A549 (cell line): Measurements from ENCODE around the gene VPS13D. TPM values are rescaled to one million over a fixed set of nuclear protein-coding genes. Genes with fewer than 3 reads are reported as not detected.

Experiments
- ATAC-seq, 2 experiments: fragments of 200-7000 bp in 1 of 2; fragments of >200 bp in 1 of 2; cut with Nextera tagmentation in 1 of 2; cut with Tn5 transposase in 1 of 2; 3 replicates each; pipeline versions ENCODE4 v1.8.0 to v1.9.1; 2018 to 2020; ENCODE audit warnings: mild to moderate bottlenecking in 1 of 2, moderate library complexity in 1 of 2
- CTCF ChIA-PET: fragments of 300-600 bp; sonication (Branson Sonifier 250); formaldehyde crosslinking; extraction: SDS; loops from one replicate; lab custom pipeline; 2021; ENCODE audit warnings: antibody characterized with exemption, inconsistent platforms; lab: Yijun Ruan, JAX
- POLR2A ChIA-PET: fragments of 350-600 bp; formaldehyde crosslinking; extraction: SDS; loops from one replicate; lab custom pipeline; 2021; ENCODE audit warnings: antibody characterized with exemption, inconsistent platforms; lab: Yijun Ruan, JAX
- DNase-seq, 2 experiments: peaks; one replicate each; pipeline versions ENCODE4 v3.0.0 to v3.0.0-alpha.2; 2011 to 2016; ENCODE audit warnings: low read depth in 1 of 2, low spot score in 1 of 2
- FAIRE-seq: peaks from 2 replicates; lab custom pipeline; 2011; peaks lifted over from hg19 to GRCh38; lab: Jason Lieb, UNC
- H3K27ac ChIP-seq, 2 experiments: fragments of >200 bp; sonication (Bioruptor Twin); formaldehyde crosslinking; 3 replicates each; pipeline ENCODE4 v1.5.1; 2016 to 2017
- H3K4me1 ChIP-seq: fragments of >200 bp; sonication (Bioruptor Twin); formaldehyde crosslinking; 3 replicates; pipeline ENCODE4 v1.6.1; 2016
- H3K4me2 ChIP-seq: fragments of >200 bp; sonication (Bioruptor Twin); formaldehyde crosslinking; 3 replicates; pipeline ENCODE4 v1.6.1; 2016
- H3K4me3 ChIP-seq: fragments of >200 bp; sonication (Bioruptor Twin); formaldehyde crosslinking; 3 replicates; pipeline ENCODE4 v1.5.1; 2016
- H3K9me3 ChIP-seq: fragments of >200 bp; sonication (Bioruptor Twin); formaldehyde crosslinking; 3 replicates; pipeline ENCODE4 v1.6.1; 2016
- CBX8 ChIP-seq: fragments of 200-600 bp; sonication (generic); IDR thresholded peaks from 2 replicates; pipeline ENCODE4 v1.6.1; 2016
- CEBPB ChIP-seq, 2 experiments: fragments of >200 bp in 1 of 2; sonication (Bioruptor Twin) in 1 of 2; formaldehyde crosslinking in 1 of 2; IDR thresholded peaks; 2 replicates each; pipeline ENCODE4 v1.6.1; 2012 to 2016
- EHMT2 ChIP-seq: fragments of 200-600 bp; sonication (generic); IDR thresholded peaks from 2 replicates; pipeline ENCODE4 v1.6.1; 2016; ENCODE audit warnings: antibody characterized with exemption, low read depth, mild to moderate bottlenecking, moderate library complexity
- FOSL2 ChIP-seq, 2 experiments: fragments of 450-650 bp in 1 of 2; fragments of >200 bp in 1 of 2; sonication (Bioruptor Twin) in 1 of 2; formaldehyde crosslinking; IDR thresholded peaks; 2 replicates each; pipeline versions ENCODE4 v1.5.0 to v1.6.1; 2016 to 2020; ENCODE audit warnings: mild to moderate bottlenecking in 1 of 2, moderate library complexity in 1 of 2
- FOXS1 ChIP-seq: fragments of 250-450 bp; sonication (Bioruptor Pico); IDR thresholded peaks from 2 replicates; pipeline ENCODE4 v1.5.0; 2020; ENCODE audit warnings: mild to moderate bottlenecking, moderate library complexity
- HDAC2 ChIP-seq: fragments of 200-600 bp; sonication (generic); IDR thresholded peaks from 2 replicates; pipeline ENCODE4 v1.6.1; 2016
- HOXB5 ChIP-seq: fragments of 250-450 bp; sonication (Bioruptor Pico); IDR thresholded peaks from 2 replicates; pipeline ENCODE4 v1.5.0; 2020; ENCODE audit warnings: mild to moderate bottlenecking, moderate library complexity
- JUNB ChIP-seq: fragments of >200 bp; sonication (Bioruptor Twin); formaldehyde crosslinking; IDR thresholded peaks from 2 replicates; pipeline ENCODE4 v1.6.1; 2016
- MAFK ChIP-seq: fragments of 450-650 bp; IDR thresholded peaks from 2 replicates; pipeline ENCODE4 v1.6.1; 2014; ENCODE audit not compliant: partially characterized antibody
- PBX3 ChIP-seq: IDR thresholded peaks from 2 replicates; pipeline ENCODE4 v1.6.1; 2012
- PHF8 ChIP-seq: fragments of 200-600 bp; sonication (generic); IDR thresholded peaks from 2 replicates; pipeline ENCODE4 v1.6.1; 2016; ENCODE audit warnings: low read depth, mild to moderate bottlenecking, antibody characterized with exemption, moderate library complexity, borderline replicate concordance
- RAD21 ChIP-seq, 2 experiments: fragments of >200 bp in 1 of 2; sonication (Bioruptor Twin) in 1 of 2; formaldehyde crosslinking in 1 of 2; IDR thresholded peaks in 1 of 2; conservative IDR thresholded peaks in 1 of 2; 2 replicates in 1 of 2; 3 replicates in 1 of 2; pipeline ENCODE4 v1.6.1; 2012 to 2018; ENCODE audit warnings: inconsistent platforms in 1 of 2
- REST ChIP-seq: fragments of 200-600 bp; sonication (generic); IDR thresholded peaks from 2 replicates; pipeline ENCODE4 v1.6.1; 2016; ENCODE audit warnings: antibody characterized with exemption, mild to moderate bottlenecking, moderate library complexity
- RFX5 ChIP-seq: fragments of 450-650 bp; IDR thresholded peaks from 2 replicates; pipeline ENCODE4 v1.7.1; 2014; ENCODE audit warnings: antibody characterized with exemption, mild to moderate bottlenecking, moderate library complexity
- SMC3 ChIP-seq: fragments of >200 bp; sonication (Bioruptor Twin); formaldehyde crosslinking; IDR thresholded peaks from 3 replicates; pipeline ENCODE4 v1.6.1; 2018; ENCODE audit warnings: inconsistent platforms
- SREBF2 ChIP-seq: fragments of 450-650 bp; IDR thresholded peaks from 2 replicates; pipeline ENCODE4 v1.6.1; 2014; ENCODE audit warnings: mild to moderate bottlenecking, moderate library complexity
- TFCP2L1 ChIP-seq: fragments of 250-450 bp; sonication (Bioruptor Pico); IDR thresholded peaks from 2 replicates; pipeline ENCODE4 v1.5.0; 2021; ENCODE audit warnings: mild to moderate bottlenecking
- USF2 ChIP-seq: fragments of 450-650 bp; IDR thresholded peaks from 2 replicates; pipeline ENCODE4 v1.6.1; 2014; ENCODE audit warnings: antibody characterized with exemption
- ZC3H11A ChIP-seq: fragments of 450-650 bp; IDR thresholded peaks from 2 replicates; pipeline ENCODE4 v1.6.1; 2014; ENCODE audit warnings: antibody characterized with exemption, mild to moderate bottlenecking
- WGBS: methylation state at CpG from one replicate; pipeline ENCODE4 v1.1.6; 2017; ENCODE audit errors: missing lambda C conversion rate; 5-methylcytosine and 5-hydroxymethylcytosine counted together
- polyA plus RNA-seq, 4 experiments: library from polyadenylated mRNA; depleted of rRNA in 3 of 4; stranded (reverse); fragments of >200 nt; fragmentation: RNase III in 1 of 4; extraction: RNeasy Plus Mini Kit Qiagen cat#74134 plus additional on column Dnase treatment in 1 of 4; gene quantifications; 2 replicates in 3 of 4; 3 replicates in 1 of 4; pipeline ENCODE4 v1.2.3, GENCODE V29; 2011 to 2017
- TF ChIP-seq, protein P1 (sequence below): fragments of 250-450 bp; sonication (Bioruptor Pico); IDR thresholded peaks from 2 replicates; pipeline ENCODE4 v1.5.0; 2020; ENCODE audit warnings: low read depth, mild to moderate bottlenecking, moderate library complexity
- TF ChIP-seq, protein P2 (sequence below): fragments of 250-450 bp; sonication (Bioruptor Pico); IDR thresholded peaks from 2 replicates; pipeline ENCODE4 v1.5.0; 2021; ENCODE audit warnings: mild to moderate bottlenecking, moderate library complexity, borderline replicate concordance

The VPS13D gene
- polyA plus RNA-seq, 2 of the 4 experiments (the other 2 are of a cell fraction) = 5.4 to 15.9 TPM

- no peak overlapping the region for H3K4me3 ChIP-seq
- no peak for DNase-seq
- ATAC-seq = no peak
- POLR2A ChIA-PET = no interaction called here
- FAIRE-seq = no peak
- H3K4me1 ChIP-seq = no peaks in the 10 kb centered on the region
- H3K4me2 ChIP-seq = no peak overlapping the region
- 88% methylated on average over 3 of the region's 3 CpGs for WGBS
- no peak for TF ChIP-seq SMC3
- no peak for TF ChIP-seq CBX8
- TF ChIP-seq, protein P1, sequence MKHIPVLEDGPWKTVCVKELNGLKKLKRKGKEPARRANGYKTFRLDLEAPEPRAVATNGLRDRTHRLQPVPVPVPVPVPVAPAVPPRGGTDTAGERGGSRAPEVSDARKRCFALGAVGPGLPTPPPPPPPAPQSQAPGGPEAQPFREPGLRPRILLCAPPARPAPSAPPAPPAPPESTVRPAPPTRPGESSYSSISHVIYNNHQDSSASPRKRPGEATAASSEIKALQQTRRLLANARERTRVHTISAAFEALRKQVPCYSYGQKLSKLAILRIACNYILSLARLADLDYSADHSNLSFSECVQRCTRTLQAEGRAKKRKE (CRISPR knock-in tag) = no peak
- TF ChIP-seq TFCP2L1 = no peak
- TF ChIP-seq, protein P2, sequence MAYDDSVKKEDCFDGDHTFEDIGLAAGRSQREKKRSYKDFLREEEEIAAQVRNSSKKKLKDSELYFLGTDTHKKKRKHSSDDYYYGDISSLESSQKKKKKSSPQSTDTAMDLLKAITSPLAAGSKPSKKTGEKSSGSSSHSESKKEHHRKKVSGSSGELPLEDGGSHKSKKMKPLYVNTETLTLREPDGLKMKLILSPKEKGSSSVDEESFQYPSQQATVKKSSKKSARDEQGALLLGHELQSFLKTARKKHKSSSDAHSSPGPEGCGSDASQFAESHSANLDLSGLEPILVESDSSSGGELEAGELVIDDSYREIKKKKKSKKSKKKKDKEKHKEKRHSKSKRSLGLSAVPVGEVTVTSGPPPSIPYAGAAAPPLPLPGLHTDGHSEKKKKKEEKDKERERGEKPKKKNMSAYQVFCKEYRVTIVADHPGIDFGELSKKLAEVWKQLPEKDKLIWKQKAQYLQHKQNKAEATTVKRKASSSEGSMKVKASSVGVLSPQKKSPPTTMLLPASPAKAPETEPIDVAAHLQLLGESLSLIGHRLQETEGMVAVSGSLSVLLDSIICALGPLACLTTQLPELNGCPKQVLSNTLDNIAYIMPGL = no peak
- no peak for TF ChIP-seq PBX3
- no peak for TF ChIP-seq HDAC2
- TF ChIP-seq JUNB = no peak
- TF ChIP-seq USF2 = no peak
- TF ChIP-seq SREBF2 = no peak
- TF ChIP-seq RAD21 (conservative IDR thresholded peaks at IDR 0.05 in 1 of 2, IDR thresholded peaks at IDR 0.05 in 1 of 2) = no peak
- TF ChIP-seq RFX5 = no peak
- TF ChIP-seq PHF8 = no peak
- no peak for TF ChIP-seq CEBPB (IDR thresholded peaks at IDR 0.05)
- TF ChIP-seq, all 56 proteins: peak for 0
- CTCF ChIA-PET = interaction anchor here (1.8 kb wide), 1 partner anchor 121 kb away, joined by 5 read pairs; no protein-coding TSS in a partner anchor
- H3K9me3 ChIP-seq = no peaks in the 10 kb centered on the region
- no peak overlapping the region for H3K27ac ChIP-seq
Observed at GRCh38 chr1:12245116-12245515, 15.3 kb downstream of the VPS13D start.

DNA sequence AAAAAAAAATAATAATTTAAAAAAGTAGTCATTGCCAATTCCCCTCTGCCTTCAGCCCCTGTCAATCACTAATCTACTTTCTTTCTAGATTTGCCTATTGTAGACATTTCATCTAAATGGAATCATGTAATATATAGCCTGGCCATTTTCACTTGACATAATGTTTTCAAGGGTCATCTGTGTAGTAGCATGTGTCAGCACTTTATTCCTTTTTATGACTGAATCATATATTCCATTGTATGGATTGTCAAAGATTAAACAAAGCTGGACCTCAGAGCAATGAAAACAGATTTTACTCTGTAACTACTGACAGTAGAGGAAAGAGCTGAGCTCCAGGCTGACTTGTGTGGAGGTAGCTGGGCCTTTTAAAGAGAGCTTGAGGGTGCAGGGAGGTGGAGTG is 15.9 kb downstream of the VPS13D start:
- TF ChIP-seq, protein P1 (CRISPR knock-in tag) = no peak
- TF ChIP-seq FOSL2 (IDR thresholded peaks at IDR 0.05) (no peak), FOSL2 (CRISPR knock-in tag; IDR thresholded peaks at IDR 0.05) (no peak), REST (no peak), FOXS1 (CRISPR knock-in tag) (no peak), MAFK (peak; percentile 30), HOXB5 (CRISPR knock-in tag) (no peak), ZC3H11A (no peak), EHMT2 (no peak)
- Histone ChIP-seq H3K9me3 (no peaks in the 10 kb centered on the region), H3K4me1 (no peaks in the 10 kb centered on the region), H3K27ac (no peak overlapping the region), H3K4me3 (no peak overlapping the region), H3K4me2 (no peak overlapping the region)
- ATAC-seq = no peak
- CTCF ChIA-PET = no interaction called here
- no peak for DNase-seq
- no peak for FAIRE-seq
- POLR2A ChIA-PET = no interaction called here
